Activated naive CD4-positive, alpha-beta T cell treated with Interleukin-2 at 50 U/mL for 16 hours (primary cell): ENCODE results near the gene STAT5A.
"Not testable (repeated sequence)": the region's sequence is repeated elsewhere in the genome, so short reads cannot be mapped to it uniquely, and the experiment has no call there.

Experiments
- DNase-seq: peaks from one replicate; pipeline ENCODE4 v3.0.0-alpha.2; 2020

The STAT5A gene

DNA sequence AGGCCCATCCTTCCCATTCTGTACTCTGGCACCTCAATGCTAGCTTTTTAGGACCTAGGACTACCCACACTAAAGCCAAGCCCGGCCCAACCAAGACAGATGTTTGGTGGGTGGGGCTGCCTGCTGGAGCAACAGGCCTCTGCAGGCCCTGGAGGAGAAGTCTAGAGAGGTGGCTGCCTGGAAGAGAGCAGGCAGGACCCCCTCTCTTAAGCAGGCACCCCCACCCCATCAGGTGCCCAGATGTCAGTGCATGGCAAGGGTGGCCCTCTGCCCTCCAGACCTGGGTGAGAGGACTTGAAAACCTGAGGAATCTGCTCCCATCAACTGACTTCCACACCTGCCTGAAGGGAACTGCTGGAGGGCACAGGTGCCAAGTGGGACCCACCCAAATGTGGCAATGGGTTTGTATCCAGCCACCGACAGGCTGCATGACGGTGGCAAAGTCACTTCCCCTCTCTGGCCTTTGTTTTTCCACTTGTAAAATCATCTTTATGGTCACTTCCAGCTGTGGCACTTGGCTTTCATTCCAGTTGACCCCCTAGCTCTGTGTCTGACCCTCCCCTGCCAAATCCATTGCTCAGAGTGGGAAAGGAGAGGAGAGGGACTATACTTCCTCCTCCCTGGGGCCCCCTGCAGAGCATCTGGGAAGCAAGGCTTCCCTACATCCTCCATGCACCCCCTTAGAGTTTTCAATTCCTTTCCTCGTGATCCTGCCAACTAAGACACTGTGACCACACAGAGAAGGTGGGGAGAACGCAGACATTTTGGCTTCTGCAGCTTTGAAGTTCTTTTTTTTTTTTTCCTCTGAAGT lies 1.7 kb upstream of the STAT5A start:
- peak; percentile 1 for DNase-seq

GRCh38 chr17:42287305-42287976 lies 857 bp upstream of the STAT5A start:
- peak; percentile 56 for DNase-seq

DNA sequence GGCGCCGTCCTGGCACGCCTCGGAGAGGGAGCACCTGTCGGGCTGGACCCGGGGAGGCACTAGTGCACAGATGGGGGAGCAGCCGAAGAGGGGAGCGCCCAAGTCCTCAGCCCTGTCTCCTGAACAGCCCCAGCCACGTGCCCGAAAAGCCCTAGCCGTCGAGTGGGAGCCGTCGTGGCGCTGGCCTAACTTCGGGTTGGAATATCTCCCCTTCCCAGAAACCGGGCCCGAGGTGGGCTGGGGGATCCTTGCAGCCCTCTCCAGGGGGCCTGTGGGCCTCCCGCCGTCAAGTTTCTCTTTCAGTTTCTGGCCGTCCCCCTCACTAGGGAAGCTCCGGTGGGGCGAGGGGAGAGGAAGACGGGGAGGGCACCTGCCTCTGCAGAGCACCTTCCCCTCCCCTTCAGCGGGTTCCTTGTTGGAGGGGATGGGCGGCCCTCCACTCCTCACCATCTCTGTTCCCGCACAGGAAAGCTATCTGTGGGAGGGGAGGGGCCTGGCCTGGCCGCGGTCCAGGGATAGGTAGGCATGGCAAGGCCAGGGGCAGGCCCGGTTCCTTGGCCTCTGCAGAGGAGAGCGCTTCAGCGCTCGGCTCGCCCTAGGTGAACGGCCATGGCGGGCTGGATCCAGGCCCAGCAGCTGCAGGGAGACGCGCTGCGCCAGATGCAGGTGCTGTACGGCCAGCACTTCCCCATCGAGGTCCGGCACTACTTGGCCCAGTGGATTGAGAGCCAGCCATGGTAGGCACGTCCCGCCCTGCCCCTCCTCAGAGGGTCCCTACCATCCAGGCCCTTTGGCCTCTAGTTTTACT lies 709 bp downstream of the STAT5A start:
- peak; percentile 69 for DNase-seq

DNA sequence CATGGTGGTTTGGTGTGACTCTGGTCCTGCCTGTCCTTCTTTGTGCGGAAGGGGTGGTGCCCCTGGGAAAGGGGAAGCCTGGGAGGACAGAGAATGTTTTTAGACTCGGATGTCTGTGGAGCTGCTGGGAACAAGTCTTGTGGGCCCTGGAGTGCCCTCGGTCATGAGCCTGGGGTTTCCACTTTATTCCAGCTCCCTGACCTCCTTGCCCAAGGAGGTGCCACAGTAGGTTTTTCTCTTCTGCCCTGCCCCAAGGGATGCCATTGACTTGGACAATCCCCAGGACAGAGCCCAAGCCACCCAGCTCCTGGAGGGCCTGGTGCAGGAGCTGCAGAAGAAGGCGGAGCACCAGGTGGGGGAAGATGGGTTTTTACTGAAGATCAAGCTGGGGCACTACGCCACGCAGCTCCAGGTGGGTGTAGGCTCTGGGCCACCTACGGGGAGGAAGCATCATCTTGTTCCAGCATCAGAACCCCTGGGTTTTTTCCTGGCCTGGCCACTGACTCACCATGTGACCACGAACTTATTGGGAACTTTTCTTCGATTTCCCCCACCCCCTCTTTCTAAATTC lies 1.4 kb downstream of the STAT5A start:
- peak; percentile 78 for DNase-seq

GRCh38 chr17:42290577-42290976 lies 2.3 kb downstream of the STAT5A start:
- DNase-seq, result no peak

DNA sequence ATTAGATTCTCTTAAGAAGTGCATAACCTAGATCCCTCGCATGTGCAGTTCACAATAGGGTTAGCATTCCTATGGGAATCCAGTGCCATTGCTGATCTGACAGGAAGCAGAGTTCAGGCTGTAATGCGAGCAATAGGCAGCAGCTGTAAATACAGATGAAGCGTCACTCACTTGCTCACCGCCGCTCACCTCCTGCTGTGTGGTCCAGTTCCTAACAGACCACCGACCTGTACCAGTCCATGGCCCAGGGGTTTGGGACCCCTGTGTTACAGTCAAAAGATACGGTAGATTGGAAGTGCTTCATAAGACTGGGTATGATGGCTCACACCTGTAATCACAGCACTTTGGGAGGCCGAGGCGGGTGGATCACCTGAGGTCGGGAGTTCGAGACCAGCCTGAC lies 2.8 kb downstream of the STAT5A start:
- no peak for DNase-seq

DNA sequence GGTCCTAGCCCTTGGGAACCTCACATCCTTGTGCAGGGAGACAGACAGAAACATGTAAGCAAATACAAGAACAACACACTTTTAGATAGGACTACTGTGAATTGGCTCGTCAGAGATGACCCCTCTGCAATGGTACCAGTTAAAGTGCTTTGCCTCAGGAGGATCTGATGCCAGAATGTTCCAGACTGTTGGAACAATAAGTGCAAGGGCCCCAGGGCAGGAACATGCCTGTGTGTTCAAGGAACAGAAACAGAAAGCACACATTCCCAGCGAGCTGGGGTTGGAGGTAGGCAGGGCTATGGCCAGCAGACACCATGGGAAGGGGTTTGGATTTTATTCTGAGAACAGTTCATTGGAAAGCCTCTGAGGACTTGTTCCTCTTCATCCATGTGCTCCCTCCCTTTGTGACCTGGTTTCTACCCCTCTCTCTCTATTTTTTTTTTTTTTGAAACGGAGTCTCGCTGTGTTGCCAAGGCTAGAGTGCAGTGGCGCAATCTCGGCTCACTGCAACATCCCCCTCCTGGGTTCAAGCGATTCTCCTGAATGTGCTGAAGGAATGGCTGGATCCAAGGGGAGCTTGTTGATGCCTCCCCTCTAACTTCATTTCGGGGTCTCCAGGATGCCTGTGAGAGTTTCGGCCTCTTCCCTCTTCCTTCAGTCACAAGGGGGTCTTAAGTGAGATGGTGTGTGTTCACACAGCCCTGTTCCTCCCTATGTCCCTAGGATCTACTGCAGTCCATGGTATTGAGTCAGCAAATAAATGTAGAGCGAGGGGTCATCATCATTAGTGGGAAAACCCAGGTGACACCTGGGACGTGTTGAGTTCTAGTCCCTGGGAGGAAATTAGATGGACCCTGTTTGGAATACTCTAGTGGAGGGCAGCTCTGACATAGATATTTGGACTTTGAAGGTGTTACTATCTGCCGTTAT lies 6.4 kb downstream of the STAT5A start:
- DNase-seq, result no peak

DNA sequence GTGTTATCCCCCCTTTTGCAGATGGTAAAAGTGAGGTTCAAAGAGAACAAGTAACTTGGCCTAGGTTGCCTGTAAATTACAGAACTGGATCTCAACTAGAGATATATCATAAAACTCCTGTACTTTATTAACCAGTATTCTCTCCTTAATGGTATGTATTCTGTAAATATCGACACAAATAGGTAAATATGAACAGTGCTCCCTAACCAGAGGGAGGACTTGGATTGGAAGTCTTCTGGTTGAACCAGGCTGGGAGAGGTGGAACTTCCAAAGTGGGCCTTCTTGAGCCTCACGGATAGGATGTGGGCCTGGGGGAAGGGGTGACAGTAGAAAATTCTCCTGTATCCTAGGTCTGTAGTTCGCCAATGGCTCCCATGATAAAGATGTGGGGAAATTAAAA lies 7.7 kb downstream of the STAT5A start:
- no peak for DNase-seq

GRCh38 chr17:42297775-42298174 lies 9.5 kb downstream of the STAT5A start:
- not testable (repeated sequence) for DNase-seq

DNA sequence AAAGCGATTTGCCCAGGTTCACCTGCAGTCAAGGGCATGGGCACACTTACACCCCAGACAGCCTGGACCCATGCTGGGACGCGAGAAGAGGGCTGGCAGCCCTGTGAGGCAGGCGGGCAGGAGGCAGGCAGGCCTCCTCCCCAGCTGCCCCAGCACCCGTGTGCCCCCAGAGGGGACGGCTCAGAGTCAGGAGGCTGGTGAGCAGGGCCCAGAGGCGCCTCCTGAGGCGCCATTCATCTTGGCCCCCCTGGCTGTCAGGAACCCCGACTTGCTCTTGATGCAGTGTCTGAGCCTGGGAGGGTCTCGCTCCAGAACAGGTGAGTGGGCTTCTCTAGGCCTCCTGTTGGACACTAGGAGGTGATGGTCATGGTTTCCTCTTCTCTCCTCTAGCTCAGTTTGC lies 11.1 kb downstream of the STAT5A start:
- DNase-seq, result not testable (repeated sequence)

GRCh38 chr17:42299913-42300312 lies 11.6 kb downstream of the STAT5A start:
- not testable (repeated sequence) for DNase-seq

DNA sequence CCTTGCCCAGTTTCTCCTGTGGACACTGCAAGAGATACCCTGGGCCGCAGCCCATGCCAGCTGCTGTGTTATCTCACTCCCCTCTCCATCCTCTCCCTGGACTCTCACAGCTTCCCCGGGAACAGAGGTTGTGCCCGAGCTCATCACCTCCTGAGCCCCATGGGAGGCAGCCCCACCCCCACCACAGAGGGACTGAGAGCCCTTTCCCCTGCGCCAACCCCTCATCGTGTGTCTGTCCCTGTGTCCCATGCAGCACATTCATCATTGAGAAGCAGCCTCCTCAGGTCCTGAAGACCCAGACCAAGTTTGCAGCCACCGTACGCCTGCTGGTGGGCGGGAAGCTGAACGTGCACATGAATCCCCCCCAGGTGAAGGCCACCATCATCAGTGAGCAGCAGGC lies 12.7 kb downstream of the STAT5A start:
- no peak for DNase-seq

DNA sequence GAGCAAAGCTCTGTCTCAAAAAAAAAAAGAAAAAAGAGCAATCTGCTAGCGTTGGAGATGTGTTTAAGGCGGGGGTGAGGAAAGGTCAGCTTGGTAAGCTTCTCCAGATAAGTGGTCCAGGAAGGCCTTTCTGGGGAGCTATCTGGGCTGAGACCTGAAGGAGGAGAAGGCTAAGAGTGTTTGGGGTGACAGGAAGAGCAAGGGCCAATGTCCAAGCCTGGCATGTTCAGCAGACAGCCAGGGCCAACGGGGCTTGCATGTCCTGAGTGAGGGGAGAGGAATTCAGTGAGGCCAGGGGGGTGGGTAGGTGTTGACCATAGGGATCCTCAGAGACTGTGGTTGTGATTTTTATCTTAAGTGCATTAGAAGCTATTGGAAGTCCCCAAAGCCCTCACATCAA lies 15.4 kb downstream of the STAT5A start:
- no peak for DNase-seq

- no peak for DNase-seq
Observed at GRCh38 chr17:42304187-42305030, 16.1 kb downstream of the STAT5A start.

GRCh38 chr17:42305031-42305330 lies 16.7 kb downstream of the STAT5A start:
- not testable (repeated sequence) for DNase-seq

DNA sequence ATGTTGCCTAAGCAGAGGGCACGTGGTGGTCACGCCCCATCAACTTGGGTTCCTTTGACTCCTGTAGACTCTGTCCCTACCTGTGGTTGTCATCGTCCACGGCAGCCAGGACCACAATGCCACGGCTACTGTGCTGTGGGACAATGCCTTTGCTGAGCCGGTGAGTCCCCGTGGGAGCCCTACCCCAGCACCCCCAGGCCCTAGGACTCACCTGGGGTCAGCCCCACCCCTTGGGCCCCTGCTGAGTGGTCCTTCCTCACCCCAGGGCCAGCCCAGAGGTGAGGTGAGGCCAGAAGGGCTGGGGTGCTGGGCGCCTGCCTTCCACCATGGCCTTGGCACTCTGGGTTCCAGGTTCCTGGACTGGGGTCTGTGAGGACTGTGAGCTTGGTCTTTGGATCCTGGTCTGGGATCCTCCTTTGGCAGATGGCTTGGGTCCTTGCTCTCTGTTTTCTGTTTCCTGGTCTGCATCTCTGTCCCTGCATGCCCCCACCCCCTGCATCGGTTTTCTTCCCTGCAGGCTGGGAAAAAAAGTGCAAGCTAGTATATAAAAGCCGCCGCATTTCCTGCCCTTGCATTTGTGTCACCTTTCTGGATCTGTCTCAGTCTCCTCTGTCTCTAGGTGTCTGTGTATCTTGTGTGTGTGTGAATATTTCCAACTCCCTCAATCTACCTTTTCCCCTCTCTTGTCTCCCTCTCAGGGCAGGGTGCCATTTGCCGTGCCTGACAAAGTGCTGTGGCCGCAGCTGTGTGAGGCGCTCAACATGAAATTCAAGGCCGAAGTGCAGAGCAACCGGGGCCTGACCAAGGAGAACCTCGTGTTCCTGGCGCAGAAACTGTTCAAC lies 17.5 kb downstream of the STAT5A start:
- no peak for DNase-seq

- DNase-seq, result no peak
Observed at GRCh38 chr17:42306385-42306667, 18.0 kb downstream of the STAT5A start.

DNA sequence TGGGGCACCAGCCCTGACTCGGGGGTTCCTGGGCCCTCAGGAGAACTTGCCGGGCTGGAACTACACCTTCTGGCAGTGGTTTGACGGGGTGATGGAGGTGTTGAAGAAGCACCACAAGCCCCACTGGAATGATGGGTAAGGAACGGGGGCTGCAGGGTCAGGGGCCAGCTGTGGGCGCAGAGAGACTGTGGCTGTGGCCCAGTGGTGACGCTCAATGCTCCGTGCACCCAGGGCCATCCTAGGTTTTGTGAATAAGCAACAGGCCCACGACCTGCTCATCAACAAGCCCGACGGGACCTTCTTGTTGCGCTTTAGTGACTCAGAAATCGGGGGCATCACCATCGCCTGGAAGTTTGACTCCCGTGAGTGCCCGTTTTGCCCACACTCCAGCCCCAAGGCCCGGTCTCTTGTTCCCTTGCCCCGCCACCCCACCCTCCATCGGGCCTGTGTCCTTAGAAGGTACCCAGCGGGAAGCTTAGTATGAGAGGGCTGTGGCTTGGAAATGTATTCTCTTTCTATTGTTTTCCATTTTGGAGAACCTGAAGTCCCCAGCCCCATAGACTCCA lies 19.1 kb downstream of the STAT5A start:
- no peak for DNase-seq

DNA sequence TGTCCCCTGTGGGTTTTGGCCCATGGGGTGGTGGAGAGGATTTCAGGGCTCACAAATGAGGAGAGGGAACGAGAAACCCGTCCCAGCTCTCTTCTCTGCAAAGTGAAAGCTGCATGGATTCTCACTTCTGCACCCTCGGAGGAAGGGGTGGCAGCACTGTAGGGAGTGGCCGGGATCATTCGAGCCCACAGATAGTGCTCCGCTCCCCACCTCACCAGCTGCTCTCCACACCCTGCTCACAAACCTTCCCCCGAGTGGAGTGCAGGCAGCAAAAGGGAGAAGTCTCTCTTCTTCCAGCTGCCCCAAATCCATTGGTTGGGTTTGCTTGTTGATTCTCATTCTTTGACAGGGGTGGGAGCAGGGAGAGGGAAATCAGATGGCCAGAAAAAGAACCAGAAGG lies 20.1 kb downstream of the STAT5A start:
- DNase-seq, result no peak

- no peak for DNase-seq
Observed at GRCh38 chr17:42309142-42309541, 20.8 kb downstream of the STAT5A start.
